WTC11 (cell line): ENCODE data around the gene CTLA4.

Experiments
- CTCF ChIP-seq: fragments of 200-600 bp; IDR thresholded peaks from 2 replicates; pipeline ENCODE4 v1.8.0; 2022; ENCODE audit warnings: antibody characterized with exemption
- E2F4 ChIP-seq: sonication (generic); formaldehyde crosslinking; IDR thresholded peaks from 2 replicates; pipeline ENCODE4 v1.8.1; 2022; ENCODE audit warnings: low read depth, mild to moderate bottlenecking, moderate library complexity, missing genetic modification reagents, borderline replicate concordance
- JUN ChIP-seq: sonication (generic); formaldehyde crosslinking; IDR thresholded peaks from 2 replicates; pipeline ENCODE4 v1.8.0; 2023; ENCODE audit warnings: mild to moderate bottlenecking, missing genetic modification reagents
- MAX ChIP-seq: sonication (generic); formaldehyde crosslinking; IDR thresholded peaks from 2 replicates; pipeline ENCODE4 v1.8.0; 2022; ENCODE audit warnings: mild to moderate bottlenecking, missing genetic modification reagents
- SMAD4 ChIP-seq: sonication (generic); formaldehyde crosslinking; IDR thresholded peaks from 2 replicates; pipeline ENCODE4 v1.8.0; 2022; ENCODE audit warnings: mild to moderate bottlenecking, missing genetic modification reagents
- ZNF416 ChIP-seq: fragments of 250-450 bp; sonication (Bioruptor Pico); IDR thresholded peaks from 2 replicates; pipeline ENCODE4 v1.9.0; 2021; ENCODE audit warnings: mild to moderate bottlenecking, inconsistent platforms
- TF ChIP-seq, protein P1 (sequence below): sonication (generic); formaldehyde crosslinking; IDR thresholded peaks from 2 replicates; pipeline ENCODE4 v1.8.0; 2023; ENCODE audit warnings: missing genetic modification reagents
- TF ChIP-seq, protein P2 (sequence below): sonication (generic); formaldehyde crosslinking; IDR thresholded peaks from 2 replicates; pipeline ENCODE4 v1.8.0; 2022; ENCODE audit warnings: mild to moderate bottlenecking, missing genetic modification reagents
- TF ChIP-seq, protein P3 (sequence below): sonication (generic); formaldehyde crosslinking; IDR thresholded peaks from 2 replicates; pipeline ENCODE4 v1.8.1; 2023; ENCODE audit warnings: mild to moderate bottlenecking, missing genetic modification reagents, borderline replicate concordance
- TF ChIP-seq, protein P4 (sequence below): sonication (generic); formaldehyde crosslinking; IDR thresholded peaks from 2 replicates; pipeline ENCODE4 v1.8.1; 2023; ENCODE audit warnings: mild to moderate bottlenecking, missing genetic modification reagents, moderate library complexity
- TF ChIP-seq, protein P5 (sequence below): sonication (generic); formaldehyde crosslinking; IDR thresholded peaks from 2 replicates; pipeline ENCODE4 v1.8.0; 2023; ENCODE audit warnings: missing genetic modification reagents, mild to moderate bottlenecking, borderline replicate concordance

DNA sequence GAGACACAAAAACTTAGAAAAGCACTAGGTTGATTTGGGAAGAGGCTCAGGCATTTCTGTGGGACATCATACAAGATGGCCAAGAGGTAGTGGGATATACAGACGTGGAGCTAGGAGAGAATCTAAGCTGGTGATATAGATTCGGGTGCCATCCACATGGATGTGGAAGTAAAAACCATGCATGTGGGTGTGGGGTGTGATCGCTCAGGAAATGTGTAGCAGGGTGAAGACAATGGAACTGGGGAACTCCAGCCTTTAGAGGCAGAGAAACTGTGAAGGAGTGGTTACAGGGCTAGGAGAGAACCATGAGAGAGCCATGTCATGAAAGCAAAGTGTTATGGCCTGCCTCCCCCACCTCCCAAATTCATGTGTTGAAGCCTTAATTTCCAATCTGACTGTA, 43.0 kb upstream of the CTLA4 start:
- TF ChIP-seq SMAD4, result no peak
- TF ChIP-seq MAX (CRISPR knock-in tag), result no peak
- no peak for TF ChIP-seq CTCF
- no peak for TF ChIP-seq JUN (CRISPR knock-in tag)
- TF ChIP-seq E2F4 (CRISPR knock-in tag), result no peak
- TF ChIP-seq, protein P1, sequence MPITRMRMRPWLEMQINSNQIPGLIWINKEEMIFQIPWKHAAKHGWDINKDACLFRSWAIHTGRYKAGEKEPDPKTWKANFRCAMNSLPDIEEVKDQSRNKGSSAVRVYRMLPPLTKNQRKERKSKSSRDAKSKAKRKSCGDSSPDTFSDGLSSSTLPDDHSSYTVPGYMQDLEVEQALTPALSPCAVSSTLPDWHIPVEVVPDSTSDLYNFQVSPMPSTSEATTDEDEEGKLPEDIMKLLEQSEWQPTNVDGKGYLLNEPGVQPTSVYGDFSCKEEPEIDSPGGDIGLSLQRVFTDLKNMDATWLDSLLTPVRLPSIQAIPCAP (CRISPR knock-in tag), result no peak
- TF ChIP-seq, protein P2, sequence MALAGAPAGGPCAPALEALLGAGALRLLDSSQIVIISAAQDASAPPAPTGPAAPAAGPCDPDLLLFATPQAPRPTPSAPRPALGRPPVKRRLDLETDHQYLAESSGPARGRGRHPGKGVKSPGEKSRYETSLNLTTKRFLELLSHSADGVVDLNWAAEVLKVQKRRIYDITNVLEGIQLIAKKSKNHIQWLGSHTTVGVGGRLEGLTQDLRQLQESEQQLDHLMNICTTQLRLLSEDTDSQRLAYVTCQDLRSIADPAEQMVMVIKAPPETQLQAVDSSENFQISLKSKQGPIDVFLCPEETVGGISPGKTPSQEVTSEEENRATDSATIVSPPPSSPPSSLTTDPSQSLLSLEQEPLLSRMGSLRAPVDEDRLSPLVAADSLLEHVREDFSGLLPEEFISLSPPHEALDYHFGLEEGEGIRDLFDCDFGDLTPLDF, result no peak
- TF ChIP-seq, protein P3, sequence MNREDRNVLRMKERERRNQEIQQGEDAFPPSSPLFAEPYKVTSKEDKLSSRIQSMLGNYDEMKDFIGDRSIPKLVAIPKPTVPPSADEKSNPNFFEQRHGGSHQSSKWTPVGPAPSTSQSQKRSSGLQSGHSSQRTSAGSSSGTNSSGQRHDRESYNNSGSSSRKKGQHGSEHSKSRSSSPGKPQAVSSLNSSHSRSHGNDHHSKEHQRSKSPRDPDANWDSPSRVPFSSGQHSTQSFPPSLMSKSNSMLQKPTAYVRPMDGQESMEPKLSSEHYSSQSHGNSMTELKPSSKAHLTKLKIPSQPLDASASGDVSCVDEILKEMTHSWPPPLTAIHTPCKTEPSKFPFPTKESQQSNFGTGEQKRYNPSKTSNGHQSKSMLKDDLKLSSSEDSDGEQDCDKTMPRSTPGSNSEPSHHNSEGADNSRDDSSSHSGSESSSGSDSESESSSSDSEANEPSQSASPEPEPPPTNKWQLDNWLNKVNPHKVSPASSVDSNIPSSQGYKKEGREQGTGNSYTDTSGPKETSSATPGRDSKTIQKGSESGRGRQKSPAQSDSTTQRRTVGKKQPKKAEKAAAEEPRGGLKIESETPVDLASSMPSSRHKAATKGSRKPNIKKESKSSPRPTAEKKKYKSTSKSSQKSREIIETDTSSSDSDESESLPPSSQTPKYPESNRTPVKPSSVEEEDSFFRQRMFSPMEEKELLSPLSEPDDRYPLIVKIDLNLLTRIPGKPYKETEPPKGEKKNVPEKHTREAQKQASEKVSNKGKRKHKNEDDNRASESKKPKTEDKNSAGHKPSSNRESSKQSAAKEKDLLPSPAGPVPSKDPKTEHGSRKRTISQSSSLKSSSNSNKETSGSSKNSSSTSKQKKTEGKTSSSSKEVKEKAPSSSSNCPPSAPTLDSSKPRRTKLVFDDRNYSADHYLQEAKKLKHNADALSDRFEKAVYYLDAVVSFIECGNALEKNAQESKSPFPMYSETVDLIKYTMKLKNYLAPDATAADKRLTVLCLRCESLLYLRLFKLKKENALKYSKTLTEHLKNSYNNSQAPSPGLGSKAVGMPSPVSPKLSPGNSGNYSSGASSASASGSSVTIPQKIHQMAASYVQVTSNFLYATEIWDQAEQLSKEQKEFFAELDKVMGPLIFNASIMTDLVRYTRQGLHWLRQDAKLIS (CRISPR knock-in tag), result no peak
- TF ChIP-seq, protein P4, sequence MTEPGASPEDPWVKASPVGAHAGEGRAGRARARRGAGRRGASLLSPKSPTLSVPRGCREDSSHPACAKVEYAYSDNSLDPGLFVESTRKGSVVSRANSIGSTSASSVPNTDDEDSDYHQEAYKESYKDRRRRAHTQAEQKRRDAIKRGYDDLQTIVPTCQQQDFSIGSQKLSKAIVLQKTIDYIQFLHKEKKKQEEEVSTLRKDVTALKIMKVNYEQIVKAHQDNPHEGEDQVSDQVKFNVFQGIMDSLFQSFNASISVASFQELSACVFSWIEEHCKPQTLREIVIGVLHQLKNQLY (CRISPR knock-in tag), result no peak
- TF ChIP-seq, protein P5, sequence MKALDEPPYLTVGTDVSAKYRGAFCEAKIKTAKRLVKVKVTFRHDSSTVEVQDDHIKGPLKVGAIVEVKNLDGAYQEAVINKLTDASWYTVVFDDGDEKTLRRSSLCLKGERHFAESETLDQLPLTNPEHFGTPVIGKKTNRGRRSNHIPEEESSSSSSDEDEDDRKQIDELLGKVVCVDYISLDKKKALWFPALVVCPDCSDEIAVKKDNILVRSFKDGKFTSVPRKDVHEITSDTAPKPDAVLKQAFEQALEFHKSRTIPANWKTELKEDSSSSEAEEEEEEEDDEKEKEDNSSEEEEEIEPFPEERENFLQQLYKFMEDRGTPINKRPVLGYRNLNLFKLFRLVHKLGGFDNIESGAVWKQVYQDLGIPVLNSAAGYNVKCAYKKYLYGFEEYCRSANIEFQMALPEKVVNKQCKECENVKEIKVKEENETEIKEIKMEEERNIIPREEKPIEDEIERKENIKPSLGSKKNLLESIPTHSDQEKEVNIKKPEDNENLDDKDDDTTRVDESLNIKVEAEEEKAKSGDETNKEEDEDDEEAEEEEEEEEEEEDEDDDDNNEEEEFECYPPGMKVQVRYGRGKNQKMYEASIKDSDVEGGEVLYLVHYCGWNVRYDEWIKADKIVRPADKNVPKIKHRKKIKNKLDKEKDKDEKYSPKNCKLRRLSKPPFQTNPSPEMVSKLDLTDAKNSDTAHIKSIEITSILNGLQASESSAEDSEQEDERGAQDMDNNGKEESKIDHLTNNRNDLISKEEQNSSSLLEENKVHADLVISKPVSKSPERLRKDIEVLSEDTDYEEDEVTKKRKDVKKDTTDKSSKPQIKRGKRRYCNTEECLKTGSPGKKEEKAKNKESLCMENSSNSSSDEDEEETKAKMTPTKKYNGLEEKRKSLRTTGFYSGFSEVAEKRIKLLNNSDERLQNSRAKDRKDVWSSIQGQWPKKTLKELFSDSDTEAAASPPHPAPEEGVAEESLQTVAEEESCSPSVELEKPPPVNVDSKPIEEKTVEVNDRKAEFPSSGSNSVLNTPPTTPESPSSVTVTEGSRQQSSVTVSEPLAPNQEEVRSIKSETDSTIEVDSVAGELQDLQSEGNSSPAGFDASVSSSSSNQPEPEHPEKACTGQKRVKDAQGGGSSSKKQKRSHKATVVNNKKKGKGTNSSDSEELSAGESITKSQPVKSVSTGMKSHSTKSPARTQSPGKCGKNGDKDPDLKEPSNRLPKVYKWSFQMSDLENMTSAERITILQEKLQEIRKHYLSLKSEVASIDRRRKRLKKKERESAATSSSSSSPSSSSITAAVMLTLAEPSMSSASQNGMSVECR (CRISPR knock-in tag), result no peak
- no peak for TF ChIP-seq ZNF416 (CRISPR knock-in tag)
